Thymus (tissue), 11 donors: Measurements from ENCODE around the gene TMEM179. TPM values are rescaled to one million over a fixed set of nuclear protein-coding genes. Genes with fewer than 3 reads are reported as not detected.

Experiments used
- DNase-seq, 9 donors: peaks; one replicate each; pipeline ENCODE4 v3.0.0-alpha.2; 2013; ENCODE audit warnings: low spot score in 9 of 9, low read depth in 6 of 9, missing footprints in 1 of 9
- H3K27ac ChIP-seq, 2 donors: one replicate each; pipeline ENCODE4 v1.5.1; 2013; ENCODE audit warnings: control low read depth in 1 of 2, low read depth in 1 of 2, low read length in 1 of 2, mild to moderate bottlenecking in 1 of 2, moderate library complexity in 1 of 2
- H3K27me3 ChIP-seq, 2 donors: one replicate each; pipeline ENCODE4 v1.5.1; 2013; ENCODE audit warnings: low read length in 1 of 2; ENCODE audit not compliant: control insufficient read depth in 2 of 2, insufficient read depth in 1 of 2
- H3K36me3 ChIP-seq, 2 donors: one replicate each; pipeline ENCODE4 v1.5.1; 2013; ENCODE audit warnings: low read length in 1 of 2, mild to moderate bottlenecking in 1 of 2, moderate library complexity in 1 of 2; ENCODE audit not compliant: control insufficient read depth in 2 of 2, insufficient read depth in 2 of 2
- H3K4me1 ChIP-seq, 2 donors: one replicate each; pipeline ENCODE4 v1.5.1; 2013; ENCODE audit warnings: low read length in 2 of 2; ENCODE audit not compliant: control insufficient read depth in 2 of 2, insufficient read depth in 2 of 2
- H3K4me3 ChIP-seq, 2 donors: one replicate each; pipeline ENCODE4 v1.5.1; 2013; ENCODE audit warnings: low read length in 2 of 2, control low read depth in 1 of 2, mild to moderate bottlenecking in 1 of 2
- H3K9me3 ChIP-seq, 2 donors: one replicate each; pipeline ENCODE4 v1.5.1; 2013; ENCODE audit warnings: low read length in 1 of 2, mild to moderate bottlenecking in 1 of 2; ENCODE audit not compliant: control insufficient read depth in 2 of 2, insufficient read depth in 1 of 2
- WGBS: extraction: QIAGEN DNeasy Blood & Tissue Kit; methylation state at CpG from one replicate; pipeline ENCODE4 v1.1.7; 2013; 5-methylcytosine and 5-hydroxymethylcytosine counted together
- polyA plus RNA-seq: library from polyadenylated mRNA; stranded (reverse); fragments of 200-250 nt; gene quantifications from one replicate; pipeline ENCODE4 v1.2.3, GENCODE V29; 2013
- total RNA-seq: library from RNA; stranded (reverse); fragments of 120-200 nt; gene quantifications from one replicate; pipeline ENCODE4 v1.2.4, GENCODE V29; 2013
- donor health status: healthy.

Gene TMEM179
- total and polyA plus RNA-seq, 2 donors: 0.09 to 0.23 TPM

DNA sequence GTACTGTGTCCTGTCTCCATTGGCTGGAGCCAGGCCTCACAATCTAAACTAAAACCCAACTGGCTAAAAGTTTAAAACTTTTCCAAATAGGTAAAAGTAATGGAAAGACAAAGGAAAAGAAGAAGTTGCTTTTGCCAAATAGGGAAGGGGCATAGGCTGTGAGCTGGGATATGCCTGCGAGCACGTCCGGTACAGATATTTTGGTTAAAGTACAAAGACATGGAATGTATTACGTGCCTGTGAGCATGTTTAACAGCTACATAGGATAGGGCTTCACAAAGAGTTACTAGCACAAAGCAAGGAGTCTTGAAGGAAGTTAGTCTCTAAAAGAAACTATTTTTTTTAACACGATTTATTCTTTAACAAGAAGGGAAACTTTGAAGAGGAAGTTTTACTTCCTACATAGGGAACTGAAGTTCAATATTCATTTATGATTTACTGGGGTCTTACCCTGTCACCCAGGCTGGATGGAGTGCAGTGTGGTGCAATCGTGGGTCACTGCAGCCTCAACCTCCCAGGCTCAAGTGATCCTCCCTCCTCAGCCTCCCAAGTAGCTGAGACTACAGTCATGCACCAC lies 43.0 kb upstream of the TMEM179 start:
- H3K4me1 ChIP-seq: peaks cover 4 to 12% of the 10 kb centered on the region in 2 donors
- H3K36me3 ChIP-seq: no peaks in the 10 kb centered on the region
- H3K27ac ChIP-seq: no peak overlapping the region
- no peak for DNase-seq
- H3K4me3 ChIP-seq: no peak overlapping the region
- H3K9me3 ChIP-seq: peaks cover 1 to 22% of the 10 kb centered on the region in 2 donors
- H3K27me3 ChIP-seq: peaks cover 0 to 8% of the 10 kb centered on the region in 2 donors
- WGBS: 43% methylated on average over 6 of the region's 6 CpGs

DNA sequence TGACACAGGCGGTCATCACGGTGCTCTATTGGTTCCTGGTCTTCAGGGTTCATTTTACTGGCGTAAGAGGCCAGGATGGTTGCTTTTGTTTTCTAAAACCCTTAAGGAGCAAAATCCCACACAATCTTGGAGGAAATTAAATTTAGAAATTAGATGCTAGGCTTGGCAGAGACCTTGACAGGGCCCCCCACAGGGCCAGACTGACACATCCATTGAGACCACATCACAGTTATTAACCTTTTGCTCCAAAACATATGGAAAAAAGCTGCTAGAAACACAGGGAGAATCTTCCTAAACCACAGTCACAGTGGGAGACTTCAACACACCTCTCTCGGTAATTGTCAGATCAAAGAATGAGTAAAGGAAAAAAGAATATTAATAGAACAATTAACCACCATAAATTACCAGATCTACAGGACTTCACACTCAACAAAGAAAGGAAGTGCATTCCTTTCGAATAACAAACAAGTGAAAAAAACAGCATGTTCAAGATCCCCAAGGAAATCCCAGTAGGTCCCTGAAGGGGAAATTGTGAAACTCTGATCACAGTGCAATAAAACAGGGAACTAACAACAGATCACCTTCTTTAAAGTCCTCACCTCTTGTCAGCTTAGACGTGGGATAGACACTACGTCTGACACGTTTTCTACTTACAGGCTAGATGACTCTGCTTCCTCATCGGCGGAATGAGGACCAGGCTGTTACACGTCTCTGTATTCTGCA lies 40.2 kb upstream of the TMEM179 start:
- H3K9me3 ChIP-seq: peaks cover 1 to 12% of the 10 kb centered on the region in 2 donors
- no peak for DNase-seq
- whole genome bisulfite sequencing: 93% methylated on average over 11 of the region's 11 CpGs
- peaks cover 0 to 12% of the 10 kb centered on the region in 2 donors for H3K27me3 ChIP-seq
- no peak overlapping the region for H3K4me3 ChIP-seq
- no peaks in the 10 kb centered on the region for H3K36me3 ChIP-seq
- H3K27ac ChIP-seq: no peak overlapping the region
- peaks cover 0 to 4% of the 10 kb centered on the region in 2 donors for H3K4me1 ChIP-seq

DNA sequence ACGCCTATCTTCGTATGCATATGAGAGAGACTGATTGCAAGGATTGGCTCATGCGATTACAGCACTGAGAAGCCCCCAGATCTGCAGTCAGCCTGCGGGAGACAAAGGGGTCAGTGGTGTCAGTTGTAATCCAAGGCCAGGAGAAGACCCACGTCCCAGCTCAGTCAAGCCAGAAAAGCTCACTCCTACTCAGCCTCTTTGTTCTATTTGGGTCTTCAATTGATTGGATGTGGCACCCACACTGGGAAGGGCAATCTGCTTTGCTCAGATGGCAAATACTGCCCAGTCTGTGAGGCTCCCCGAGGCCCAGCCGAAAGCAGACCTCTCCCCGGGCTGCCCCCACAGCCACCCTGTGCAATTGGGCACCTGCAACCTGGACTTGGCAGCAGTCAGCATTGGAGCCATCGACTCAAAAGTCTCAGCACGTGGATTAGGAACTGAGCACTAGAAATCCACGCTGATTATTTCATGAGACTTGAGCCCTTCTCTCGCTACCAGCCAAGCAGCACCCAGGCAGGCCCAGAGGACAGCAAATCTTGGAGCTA lies 39.6 kb upstream of the TMEM179 start:
- WGBS: 97% methylated on average over 12 of the region's 12 CpGs
- Histone ChIP-seq H3K4me1 (peaks cover 0 to 4% of the 10 kb centered on the region in 2 donors), H3K27ac (no peak overlapping the region), H3K27me3 (peaks cover 0 to 15% of the 10 kb centered on the region in 2 donors), H3K9me3 (peaks cover 1 to 13% of the 10 kb centered on the region in 2 donors), H3K36me3 (no peaks in the 10 kb centered on the region), H3K4me3 (no peak overlapping the region)
- DNase-seq: no peak

DNA sequence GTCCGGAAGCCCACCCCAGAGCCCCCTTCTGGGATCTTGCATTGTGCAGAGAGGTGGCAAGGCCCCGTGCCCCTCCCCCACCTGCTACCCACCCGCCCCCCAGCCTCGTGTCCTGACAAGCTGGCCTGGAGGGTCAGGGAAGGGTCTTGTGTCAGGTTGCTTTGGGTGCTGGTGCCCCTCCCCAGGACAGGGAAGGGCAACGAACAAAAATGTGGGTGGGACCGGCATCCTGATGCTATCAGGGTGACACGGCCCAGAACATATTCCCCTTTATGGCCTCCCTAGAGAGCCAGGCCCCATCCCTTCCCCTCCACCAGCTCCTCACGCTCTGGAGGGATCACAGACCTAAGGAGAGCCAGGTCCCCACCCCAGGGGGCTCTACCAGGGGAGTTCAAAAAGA lies 38.7 kb upstream of the TMEM179 start:
- no peak for DNase-seq
- H3K36me3 ChIP-seq: no peaks in the 10 kb centered on the region
- H3K9me3 ChIP-seq: peaks cover 1 to 13% of the 10 kb centered on the region in 2 donors
- peaks cover 0 to 23% of the 10 kb centered on the region in 2 donors for H3K27me3 ChIP-seq
- H3K4me1 ChIP-seq: peaks cover 0 to 4% of the 10 kb centered on the region in 2 donors
- no peak overlapping the region for H3K4me3 ChIP-seq
- no peak overlapping the region for H3K27ac ChIP-seq
- 88% methylated on average over 8 of the region's 8 CpGs for WGBS

DNA sequence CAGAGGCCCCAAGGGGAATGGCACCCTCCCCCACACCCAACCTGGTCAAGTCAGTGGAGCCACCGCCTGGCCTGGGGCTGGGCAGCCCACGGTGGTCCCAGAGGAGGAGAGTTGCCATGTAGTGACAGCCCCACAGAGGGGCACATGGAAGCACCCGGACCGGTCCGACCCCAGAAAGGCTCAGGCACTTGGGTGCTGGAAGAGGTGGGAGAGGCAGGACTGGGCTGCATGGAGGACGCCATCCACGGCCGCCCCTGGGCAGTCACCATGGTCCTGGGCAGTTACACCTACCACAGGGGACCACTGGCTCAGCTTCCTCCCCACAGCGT lies 37.9 kb upstream of the TMEM179 start:
- DNase-seq: no peak
- Histone ChIP-seq H3K27ac (no peak overlapping the region), H3K36me3 (no peaks in the 10 kb centered on the region), H3K4me1 (peaks cover 0 to 4% of the 10 kb centered on the region in 2 donors), H3K4me3 (no peak overlapping the region), H3K9me3 (peaks cover 1 to 13% of the 10 kb centered on the region in 2 donors), H3K27me3 (peaks cover 0 to 25% of the 10 kb centered on the region in 2 donors)
- 96% methylated on average over 9 of the region's 9 CpGs for WGBS

DNA sequence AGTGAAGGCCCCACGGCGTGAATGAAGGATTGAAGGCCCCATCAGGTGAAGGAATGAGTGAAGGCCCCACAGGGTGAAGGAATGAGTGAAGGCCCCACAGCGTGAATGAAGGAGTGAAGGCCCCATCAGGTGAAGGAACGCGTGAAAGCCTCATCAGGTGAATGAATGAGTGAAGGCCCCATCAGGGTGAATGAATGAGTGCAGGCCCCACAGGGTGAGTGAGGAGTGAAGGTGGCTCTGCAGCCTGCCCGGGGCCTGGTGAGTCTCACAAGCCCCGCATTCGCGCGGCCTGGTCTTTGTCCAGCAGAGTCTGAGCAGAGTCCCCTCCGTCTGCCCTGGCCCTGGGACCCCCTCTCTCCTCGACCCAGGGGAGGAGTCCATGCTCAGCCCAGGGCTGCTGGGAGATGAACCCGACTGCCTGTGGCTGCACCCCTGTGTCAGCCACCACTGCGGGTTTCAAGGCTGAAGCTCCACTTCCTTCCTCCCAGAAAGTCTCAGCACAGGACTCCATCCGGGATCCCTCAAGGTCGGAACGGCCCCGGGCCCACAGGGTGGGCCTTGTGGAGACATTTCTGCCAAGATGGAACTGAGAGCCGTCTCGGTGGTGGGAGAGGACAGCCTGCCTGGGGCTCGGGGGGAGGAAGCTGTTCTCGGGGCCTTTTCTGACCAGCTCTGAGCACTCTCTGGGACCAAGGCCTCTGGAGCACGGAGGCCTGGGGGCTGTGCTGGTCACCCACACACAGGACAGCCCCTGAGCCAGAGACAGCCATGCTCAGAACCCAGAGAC lies 37.4 kb upstream of the TMEM179 start:
- WGBS: 51% methylated on average over 23 of the region's 23 CpGs

DNA sequence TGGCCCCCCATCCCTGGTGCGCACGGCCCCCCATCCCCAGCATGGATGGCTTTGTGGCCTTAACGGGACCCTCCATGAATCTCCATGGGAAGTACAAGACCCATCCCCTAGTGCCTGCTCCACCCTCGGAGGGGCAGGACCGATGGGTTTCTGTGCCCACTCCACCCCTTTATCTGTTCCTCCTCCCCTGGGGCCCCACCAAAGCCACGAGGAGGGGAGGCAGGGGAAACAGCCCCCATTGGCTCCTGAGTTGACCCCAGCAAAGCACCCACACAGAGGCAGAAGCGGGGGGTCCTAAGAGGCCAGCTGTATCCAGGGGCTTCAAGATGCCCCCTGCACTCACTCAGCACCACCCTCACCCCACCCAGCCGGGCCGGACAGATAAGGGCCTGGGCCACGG lies 36.1 kb upstream of the TMEM179 start:
- Histone ChIP-seq H3K27ac (no peak overlapping the region), H3K4me3 (no peak overlapping the region), H3K36me3 (no peaks in the 10 kb centered on the region), H3K9me3 (peaks cover 1 to 9% of the 10 kb centered on the region in 2 donors), H3K4me1 (peaks cover 0 to 4% of the 10 kb centered on the region in 2 donors), H3K27me3 (peaks cover 0 to 27% of the 10 kb centered on the region in 2 donors)
- no peak for DNase-seq
- 79% methylated on average over 10 of the region's 10 CpGs for WGBS

More for the DNA sequence above, 37.4 kb upstream of the TMEM179 start:
- Histone ChIP-seq H3K27ac (no peak overlapping the region), H3K27me3 (peaks cover 0 to 25% of the 10 kb centered on the region in 2 donors), H3K4me1 (peaks cover 0 to 4% of the 10 kb centered on the region in 2 donors), H3K9me3 (peaks cover 1 to 13% of the 10 kb centered on the region in 2 donors), H3K36me3 (no peaks in the 10 kb centered on the region), H3K4me3 (no peak overlapping the region)
- no peak for DNase-seq

DNA sequence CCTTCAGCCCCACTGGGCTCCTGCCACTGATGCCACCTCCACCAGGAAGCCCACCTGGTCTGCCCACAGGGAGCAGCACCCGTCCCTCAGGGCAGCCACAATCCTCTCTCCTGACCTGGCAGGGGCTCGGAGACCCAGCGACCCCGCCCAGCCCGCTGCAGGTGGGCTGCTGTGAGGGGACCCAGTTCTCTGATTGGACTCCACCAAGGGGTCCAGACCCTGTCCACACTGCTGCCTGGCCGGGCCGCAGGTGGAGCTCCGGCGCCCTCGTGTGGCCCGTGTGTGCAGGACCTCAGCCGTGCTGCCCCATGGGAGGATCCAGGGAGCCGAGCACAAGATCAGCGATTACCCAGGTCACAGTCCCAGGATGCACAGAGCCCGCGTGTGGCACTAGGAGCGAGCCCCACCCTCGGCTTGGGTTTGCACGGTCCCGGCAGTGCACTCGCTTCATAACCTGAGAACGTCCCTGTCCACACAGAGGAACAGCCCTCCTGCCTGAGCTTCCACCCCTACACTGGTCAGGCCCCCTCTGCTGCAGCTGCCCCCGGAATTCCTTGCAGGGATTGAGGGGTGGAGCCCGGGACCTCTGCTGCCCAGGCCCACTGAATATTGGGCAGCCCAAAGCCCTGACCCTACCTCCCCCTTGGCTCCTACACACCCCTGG lies 35.4 kb upstream of the TMEM179 start:
- H3K4me1 ChIP-seq: peaks cover 0 to 4% of the 10 kb centered on the region in 2 donors
- H3K27me3 ChIP-seq: peaks cover 0 to 27% of the 10 kb centered on the region in 2 donors
- H3K27ac ChIP-seq: no peak overlapping the region
- peak in 1 of 9 donors; percentile 33 for DNase-seq
- peaks cover 0 to 3% of the 10 kb centered on the region in 2 donors for H3K9me3 ChIP-seq
- H3K4me3 ChIP-seq: no peak overlapping the region
- H3K36me3 ChIP-seq: no peaks in the 10 kb centered on the region
- 14% methylated on average over 24 of the region's 24 CpGs for WGBS
